ENCODE data around the gene ANKS6.

The ANKS6 gene

DNA sequence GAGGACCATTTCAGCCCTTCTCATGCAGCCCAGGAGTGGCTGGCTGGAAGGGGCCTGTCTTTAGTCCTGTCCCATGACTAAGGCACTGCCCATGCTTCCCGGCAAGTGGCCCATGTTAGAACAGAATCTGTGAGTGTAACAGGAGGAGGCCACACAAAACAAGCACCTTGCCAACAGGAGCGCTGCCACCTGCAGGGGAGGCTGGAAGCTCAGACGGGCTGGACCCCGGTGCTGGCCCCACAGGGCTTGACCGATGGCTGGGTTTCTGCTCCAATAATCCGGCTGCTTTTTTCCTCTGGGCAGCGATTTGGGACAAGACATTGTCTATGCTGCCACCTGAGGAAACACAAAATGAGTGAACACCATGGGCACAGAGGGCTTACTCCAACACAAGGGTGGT is 28.4 kb downstream of the ANKS6 start:
- Histone ChIP-seq H3K4me1 (ENCODE audit: insufficient read depth, low read length, poor library complexity, severe bottlenecking) (no peaks in the 10 kb centered on the region), H3K79me2 (ENCODE audit: insufficient read depth, low read length) (no peaks in the 10 kb centered on the region), H3K9me3 (ENCODE audit: insufficient read depth, low read depth, low read length) (no peaks in the 10 kb centered on the region), H3F3A (ENCODE audit: low read depth) (no peaks in the 10 kb centered on the region), H4K20me1 (ENCODE audit: insufficient read depth, low read length, poor library complexity, severe bottlenecking) (no peaks in the 10 kb centered on the region), H3K4me2 (ENCODE audit: low read depth, low read length, poor library complexity, severe bottlenecking) (no peak overlapping the region), H3K36me3 (ENCODE audit: insufficient read depth, low read length) (no peaks in the 10 kb centered on the region), H3K9me2 (replicated peaks; ENCODE audit: low read depth, low read length) (no peaks in the 10 kb centered on the region), H3K9ac (ENCODE audit: low read depth, low read length, poor library complexity, severe bottlenecking) (no peak overlapping the region), H3K27me3 (ENCODE audit: insufficient read depth, low read length, poor library complexity, severe bottlenecking) (no peaks in the 10 kb centered on the region), H3K4me3 (ENCODE audit: low read length, poor library complexity, severe bottlenecking) (no peak overlapping the region), H2AFZ (ENCODE audit: low read length) (no peak overlapping the region)
- TF ChIP-seq, protein P1, sequence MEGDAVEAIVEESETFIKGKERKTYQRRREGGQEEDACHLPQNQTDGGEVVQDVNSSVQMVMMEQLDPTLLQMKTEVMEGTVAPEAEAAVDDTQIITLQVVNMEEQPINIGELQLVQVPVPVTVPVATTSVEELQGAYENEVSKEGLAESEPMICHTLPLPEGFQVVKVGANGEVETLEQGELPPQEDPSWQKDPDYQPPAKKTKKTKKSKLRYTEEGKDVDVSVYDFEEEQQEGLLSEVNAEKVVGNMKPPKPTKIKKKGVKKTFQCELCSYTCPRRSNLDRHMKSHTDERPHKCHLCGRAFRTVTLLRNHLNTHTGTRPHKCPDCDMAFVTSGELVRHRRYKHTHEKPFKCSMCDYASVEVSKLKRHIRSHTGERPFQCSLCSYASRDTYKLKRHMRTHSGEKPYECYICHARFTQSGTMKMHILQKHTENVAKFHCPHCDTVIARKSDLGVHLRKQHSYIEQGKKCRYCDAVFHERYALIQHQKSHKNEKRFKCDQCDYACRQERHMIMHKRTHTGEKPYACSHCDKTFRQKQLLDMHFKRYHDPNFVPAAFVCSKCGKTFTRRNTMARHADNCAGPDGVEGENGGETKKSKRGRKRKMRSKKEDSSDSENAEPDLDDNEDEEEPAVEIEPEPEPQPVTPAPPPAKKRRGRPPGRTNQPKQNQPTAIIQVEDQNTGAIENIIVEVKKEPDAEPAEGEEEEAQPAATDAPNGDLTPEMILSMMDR (conservative IDR thresholded peaks at IDR 0.05; ENCODE audit: low read length) = peak; percentile 16; the same call in 1 of the 2 replicates
- no peak for TF ChIP-seq EZH2phosphoT487 (IDR thresholded peaks at IDR 0.05; ENCODE audit: borderline replicate concordance)

DNA sequence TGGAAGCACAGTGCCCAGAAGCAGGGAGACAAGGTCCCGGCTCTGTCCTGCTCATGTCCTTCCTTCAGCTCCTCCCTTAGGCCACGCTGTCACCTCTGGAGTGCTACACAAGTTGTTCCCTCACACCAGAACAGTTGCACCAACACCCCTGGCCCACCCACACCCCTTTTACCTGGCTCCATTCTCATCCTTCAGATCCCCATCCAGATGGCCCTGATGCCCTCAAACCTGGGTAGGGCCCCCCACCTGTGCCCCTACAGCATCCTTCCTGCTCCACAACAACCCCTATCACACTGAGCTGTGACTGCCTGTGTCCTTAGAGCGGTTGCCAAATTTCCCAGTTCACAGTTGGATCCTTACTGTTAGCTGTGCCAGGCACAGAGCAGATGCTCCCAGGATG is 29.2 kb downstream of the ANKS6 start:
- no peaks in the 10 kb centered on the region for H3K27me3 ChIP-seq (ENCODE audit: insufficient read depth, low read length, poor library complexity, severe bottlenecking)
- H3F3A ChIP-seq (ENCODE audit: low read depth) = no peaks in the 10 kb centered on the region
- no peaks in the 10 kb centered on the region for H3K79me2 ChIP-seq (ENCODE audit: insufficient read depth, low read length)
- no peak overlapping the region for H3K9ac ChIP-seq (ENCODE audit: low read depth, low read length, poor library complexity, severe bottlenecking)
- H3K4me3 ChIP-seq (ENCODE audit: low read length, poor library complexity, severe bottlenecking) = no peak overlapping the region
- no peaks in the 10 kb centered on the region for H3K36me3 ChIP-seq (ENCODE audit: insufficient read depth, low read length)
- no peaks in the 10 kb centered on the region for H3K4me1 ChIP-seq (ENCODE audit: insufficient read depth, low read length, poor library complexity, severe bottlenecking)
- TF ChIP-seq, protein P1 (conservative IDR thresholded peaks at IDR 0.05; ENCODE audit: low read length) = no peak
- no peaks in the 10 kb centered on the region for H3K9me2 ChIP-seq (replicated peaks; ENCODE audit: low read depth, low read length)
- no peaks in the 10 kb centered on the region for H3K9me3 ChIP-seq (ENCODE audit: insufficient read depth, low read depth, low read length)
- no peaks in the 10 kb centered on the region for H4K20me1 ChIP-seq (ENCODE audit: insufficient read depth, low read length, poor library complexity, severe bottlenecking)
- H3K4me2 ChIP-seq (ENCODE audit: low read depth, low read length, poor library complexity, severe bottlenecking) = no peak overlapping the region
- no peak overlapping the region for H2AFZ ChIP-seq (ENCODE audit: low read length)

GRCh38 chr9:98766586-98766985 is 29.8 kb downstream of the ANKS6 start:
- no peak for TF ChIP-seq EZH2phosphoT487 (IDR thresholded peaks at IDR 0.05; ENCODE audit: borderline replicate concordance)
- TF ChIP-seq, protein P1 (conservative IDR thresholded peaks at IDR 0.05; ENCODE audit: low read length) = no peak
- no peaks in the 10 kb centered on the region for H3K4me1 ChIP-seq (ENCODE audit: insufficient read depth, low read length, poor library complexity, severe bottlenecking)

More at GRCh38 chr9:98766586-98766985, 29.8 kb downstream of the ANKS6 start:
- no peaks in the 10 kb centered on the region for H3K36me3 ChIP-seq (ENCODE audit: insufficient read depth, low read length)
- no peak overlapping the region for H3K4me3 ChIP-seq (ENCODE audit: low read length, poor library complexity, severe bottlenecking)
- no peaks in the 10 kb centered on the region for H4K20me1 ChIP-seq (ENCODE audit: insufficient read depth, low read length, poor library complexity, severe bottlenecking)
- H3F3A ChIP-seq (ENCODE audit: low read depth) = no peaks in the 10 kb centered on the region
- no peak overlapping the region for H2AFZ ChIP-seq (ENCODE audit: low read length)
- H3K27me3 ChIP-seq (ENCODE audit: insufficient read depth, low read length, poor library complexity, severe bottlenecking) = no peaks in the 10 kb centered on the region
- H3K4me2 ChIP-seq (ENCODE audit: low read depth, low read length, poor library complexity, severe bottlenecking) = no peak overlapping the region
- no peaks in the 10 kb centered on the region for H3K9me2 ChIP-seq (replicated peaks; ENCODE audit: low read depth, low read length)
- H3K79me2 ChIP-seq (ENCODE audit: insufficient read depth, low read length) = no peaks in the 10 kb centered on the region
- no peak overlapping the region for H3K9ac ChIP-seq (ENCODE audit: low read depth, low read length, poor library complexity, severe bottlenecking)
- no peaks in the 10 kb centered on the region for H3K9me3 ChIP-seq (ENCODE audit: insufficient read depth, low read depth, low read length)

Measured in Loucy (cell line).